Heart right ventricle (tissue), 16 donors: ENCODE results near the gene CHST11. TPM values are rescaled to one million over a fixed set of nuclear protein-coding genes. Genes with fewer than 3 reads are reported as not detected.

Experiments used
- ATAC-seq, 8 donors: fragments of 200-7000 bp; cut with Tn5 transposase; one replicate each; pipeline ENCODE4 v1.9.1; 2020; ENCODE audit warnings: mild to moderate bottlenecking in 8 of 8, moderate library complexity in 8 of 8, moderate number of reproducible peaks in 1 of 8
- DNase-seq, 2 donors: peaks; one replicate each; pipeline ENCODE4 v3.0.0-alpha.2; 2020
- H3K27ac ChIP-seq, 10 donors: fragments of 200-600 bp; sonication (generic) in 2 of 10; one replicate each; pipeline versions ENCODE4 v1.5.0 to v1.8.0; 2020 to 2022; ENCODE audit warnings: mild to moderate bottlenecking in 3 of 10
- H3K27me3 ChIP-seq, 7 donors: fragments of 200-600 bp; one replicate each; pipeline ENCODE4 v1.8.0; 2021 to 2022; ENCODE audit warnings: mild to moderate bottlenecking in 2 of 7
- H3K36me3 ChIP-seq, 9 donors: fragments of 200-600 bp; sonication (generic) in 1 of 9; one replicate each; pipeline versions ENCODE4 v1.5.0 to v1.8.0; 2020 to 2022; ENCODE audit warnings: mild to moderate bottlenecking in 2 of 9
- H3K4me1 ChIP-seq, 9 donors: fragments of 200-600 bp; sonication (generic) in 1 of 9; one replicate each; pipeline versions ENCODE4 v1.5.0 to v1.8.0; 2020 to 2022; ENCODE audit warnings: mild to moderate bottlenecking in 4 of 9
- H3K4me3 ChIP-seq, 10 donors: fragments of 200-600 bp; sonication (generic) in 2 of 10; one replicate each; pipeline versions ENCODE4 v1.5.0 to v1.8.0; 2020 to 2022; ENCODE audit warnings: mild to moderate bottlenecking in 7 of 10, moderate library complexity in 2 of 10
- H3K9me3 ChIP-seq, 11 donors: fragments of 200-600 bp in 10 of 11; sonication (generic) in 2 of 11; one replicate each; pipeline versions ENCODE4 v1.5.0 to v1.8.0; 2013 to 2022; ENCODE audit warnings: mild to moderate bottlenecking in 2 of 11, control low read depth in 1 of 11, moderate library complexity in 1 of 11
- WGBS, 2 donors: extraction: QIAGEN DNeasy Blood & Tissue Kit; methylation state at CpG; one replicate each; pipeline ENCODE4 v1.1.7; 2013; ENCODE audit warnings: inconsistent platforms in 1 of 2; 5-methylcytosine and 5-hydroxymethylcytosine counted together
- intact Hi-C, 10 donors: fragments of 100-400 bp; cut with DNase I; formaldehyde crosslinking; loops; one replicate each; pipeline versions ENCODE4 v1.11.1 to v1.14.2; 2022
- polyA plus RNA-seq, 2 donors: library from polyadenylated mRNA; stranded (reverse); fragments of 200-250 nt; gene quantifications; one replicate each; pipeline ENCODE4 v1.2.3, GENCODE V29; 2013
- total RNA-seq, 10 donors: library from RNA; stranded (reverse); fragmentation: NEBNext Ultra II Directional in 3 of 10; extraction: Animal tissue kit (Norgen Biotek cat#: 25700) in 3 of 10; gene quantifications; one replicate each; pipeline versions ENCODE4 v1.2.1 to v1.2.4, GENCODE V29; 2021 to 2023
- TF ChIP-seq, protein P1 (sequence below), 9 donors: fragments of 200-600 bp; sonication (generic) in 2 of 9; IDR thresholded peaks; one replicate each; pipeline versions ENCODE4 v1.5.0 to v1.8.0; 2021 to 2022; ENCODE audit warnings: antibody characterized with exemption in 9 of 9, mild to moderate bottlenecking in 5 of 9, moderate library complexity in 1 of 9
- donor health status: Arrhythmogenic right ventricular cardiomyopathy.
- donor health status: ischemic (EF 13 %, LVEDD 7.1; RV severe dilation, severe dysfunction).
- donor health status: healthy with polysubstance abuse.
- donor health status: DM: no; HTN: yes; CAD: no.
- donor health status: DM: no; HTN: no; CAD: no.
- donor health status: ischemic (EF 25% LVEDD 6.9; RV normal size, moderate dysfunction).
- donor health status: ischemic (EF 25% LVEDD 5.7; RV mildly dilated, moderate dysfunction).
- donor health status: healthy.
- donor health status: DM: yes; HTN: yes; CAD: no.
- donor health status: Ischemic cardiomyopathy.
- donor health status: ischemic (EF 35%, LVEDD 5.7; RV mildly dilated, moderate dysfunction).
- donor health status: nonischemic (EF 11% LVEDD 7.7; RV severe dilation, severe dysfunction).
- donor health status: DM: yes; HTN: yes; CAD: no.
- donor health status: PGD.
- donor health status: ischemic (EF 29% LVEDD 5.4; RV normal size, mild dysfunction).
- donor health status: nonischemic (EF 23%, LVEDD 6.1; RV moderate dilation, normal function).

CHST11 gene
- total and polyA plus RNA-seq, 12 donors = 1.1 to 12.7 (median 4.3) TPM

GRCh38 chr12:104684884-104685283 is 228.1 kb downstream of the CHST11 start:
- DNase-seq (no peak), ATAC-seq (no peak)
- Histone ChIP-seq H3K9me3 (no peaks in the 10 kb centered on the region), H3K36me3 (no peaks in the 10 kb centered on the region), H3K27me3 (no peaks in the 10 kb centered on the region), H3K27ac (no peak overlapping the region), H3K4me1 (peaks cover 0 to 99% (median 21%) of the 10 kb centered on the region in 9 donors), H3K4me3 (no peak overlapping the region)
- TF ChIP-seq, protein P1, sequence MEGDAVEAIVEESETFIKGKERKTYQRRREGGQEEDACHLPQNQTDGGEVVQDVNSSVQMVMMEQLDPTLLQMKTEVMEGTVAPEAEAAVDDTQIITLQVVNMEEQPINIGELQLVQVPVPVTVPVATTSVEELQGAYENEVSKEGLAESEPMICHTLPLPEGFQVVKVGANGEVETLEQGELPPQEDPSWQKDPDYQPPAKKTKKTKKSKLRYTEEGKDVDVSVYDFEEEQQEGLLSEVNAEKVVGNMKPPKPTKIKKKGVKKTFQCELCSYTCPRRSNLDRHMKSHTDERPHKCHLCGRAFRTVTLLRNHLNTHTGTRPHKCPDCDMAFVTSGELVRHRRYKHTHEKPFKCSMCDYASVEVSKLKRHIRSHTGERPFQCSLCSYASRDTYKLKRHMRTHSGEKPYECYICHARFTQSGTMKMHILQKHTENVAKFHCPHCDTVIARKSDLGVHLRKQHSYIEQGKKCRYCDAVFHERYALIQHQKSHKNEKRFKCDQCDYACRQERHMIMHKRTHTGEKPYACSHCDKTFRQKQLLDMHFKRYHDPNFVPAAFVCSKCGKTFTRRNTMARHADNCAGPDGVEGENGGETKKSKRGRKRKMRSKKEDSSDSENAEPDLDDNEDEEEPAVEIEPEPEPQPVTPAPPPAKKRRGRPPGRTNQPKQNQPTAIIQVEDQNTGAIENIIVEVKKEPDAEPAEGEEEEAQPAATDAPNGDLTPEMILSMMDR (IDR thresholded peaks at IDR 0.05) = no peak
- 87 to 94% methylated on average over 1 of the region's 1 CpG for WGBS, 2 donors
- intact Hi-C loops = loop anchor here in 2 of 10 donors (10.0 kb wide), 2 partner anchors 110 to 170 kb away; no protein-coding TSS in a partner anchor

DNA sequence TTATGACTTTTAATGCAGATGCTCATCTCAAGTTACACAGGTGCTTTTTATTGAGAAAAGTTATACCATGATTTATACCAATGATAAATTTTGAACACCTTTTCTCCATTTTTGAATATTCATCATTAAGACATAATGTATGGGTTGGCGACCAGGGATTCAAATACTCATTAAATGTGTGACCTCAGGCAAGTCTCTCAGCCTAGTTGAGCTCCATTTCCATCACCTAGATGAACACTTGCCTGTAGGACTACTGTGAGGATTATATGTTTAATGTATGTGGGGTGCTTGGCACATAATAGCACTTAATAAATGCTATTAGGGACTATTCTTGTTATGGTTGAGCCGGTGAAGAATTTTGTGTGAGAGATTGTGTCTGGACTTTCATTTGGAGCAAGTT is 228.6 kb downstream of the CHST11 start:
- Histone ChIP-seq H3K4me1 (peaks cover 0 to 95% (median 21%) of the 10 kb centered on the region in 9 donors), H3K27me3 (no peaks in the 10 kb centered on the region), H3K36me3 (no peaks in the 10 kb centered on the region), H3K4me3 (no peak overlapping the region), H3K9me3 (no peaks in the 10 kb centered on the region), H3K27ac (no peak overlapping the region)
- WGBS, 2 donors = 89 to 91% methylated on average over 2 of the region's 2 CpGs
- intact Hi-C loops = loop anchor here in 2 of 10 donors (10.0 kb wide), 2 partner anchors 109 to 169 kb away; no protein-coding TSS in a partner anchor
- no peak for ATAC-seq
- DNase-seq = no peak
- TF ChIP-seq, protein P1 (IDR thresholded peaks at IDR 0.05) = no peak

GRCh38 chr12:104686196-104686595 is 229.4 kb downstream of the CHST11 start:
- intact Hi-C loops = loop anchor here in 2 of 10 donors (10.0 kb wide), 2 partner anchors 109 to 169 kb away; no protein-coding TSS in a partner anchor
- no peak for ATAC-seq
- TF ChIP-seq, protein P1 (IDR thresholded peaks at IDR 0.05) = no peak
- WGBS, 2 donors = 58 to 97% methylated on average over 3 of the region's 3 CpGs
- H3K9me3 ChIP-seq = no peaks in the 10 kb centered on the region
- no peak overlapping the region for H3K4me3 ChIP-seq
- peaks cover 0 to 90% (median 21%) of the 10 kb centered on the region in 9 donors for H3K4me1 ChIP-seq
- H3K36me3 ChIP-seq = no peaks in the 10 kb centered on the region
- no peaks in the 10 kb centered on the region for H3K27me3 ChIP-seq
- peak overlapping the region in 1 of 10 donors; percentile 76 for H3K27ac ChIP-seq
- DNase-seq = no peak

GRCh38 chr12:104687823-104688573 is 231.2 kb downstream of the CHST11 start:
- no peaks in the 10 kb centered on the region for H3K27me3 ChIP-seq
- DNase-seq = no peak
- H3K27ac ChIP-seq = peak overlapping the region in 1 of 10 donors; percentile 76
- no peak overlapping the region for H3K4me3 ChIP-seq
- no peaks in the 10 kb centered on the region for H3K36me3 ChIP-seq
- peak in 1 of 8 donors; percentile 51 for ATAC-seq
- H3K4me1 ChIP-seq = peaks cover 0 to 84% (median 14%) of the 10 kb centered on the region in 9 donors
- intact Hi-C loops = loop anchor here in 2 of 10 donors (10.0 kb wide), 2 partner anchors 107 to 167 kb away; no protein-coding TSS in a partner anchor
- WGBS, 2 donors = 91 to 94% methylated on average over 11 of the region's 11 CpGs
- TF ChIP-seq, protein P1 (IDR thresholded peaks at IDR 0.05) = no peak
- H3K9me3 ChIP-seq = peaks cover 0 to 3% (median 0%) of the 10 kb centered on the region in 11 donors
